Measurements from ENCODE around the gene JSRP1.

JSRP1 gene

GRCh38 chr19:2244486-2244885 lies 11.7 kb downstream of the JSRP1 start:
- Histone ChIP-seq H3K9ac (ENCODE audit: low read length) (no peak overlapping the region), H3K23ac (ENCODE audit: low read length) (no peak overlapping the region), H2BK5ac (ENCODE audit: low read length) (no peak overlapping the region), H3K4me2 (ENCODE audit: low read length) (no peak overlapping the region), H3K4ac (ENCODE audit: low read depth, low read length) (no peak overlapping the region), H4K5ac (ENCODE audit: low read length) (no peak overlapping the region), H3K79me1 (ENCODE audit: low read length) (peaks cover 14% of the 10 kb centered on the region), H3K4me3 (ENCODE audit: low read length) (no peak overlapping the region), H3K36me3 (ENCODE audit: control insufficient read depth, insufficient read depth, low read length) (peaks cover 18% of the 10 kb centered on the region), H3K18ac (ENCODE audit: low read length) (no peak overlapping the region), H3K56ac (ENCODE audit: low read length) (no peak overlapping the region), H2AK5ac (ENCODE audit: low read length) (no peak overlapping the region), H2BK120ac (ENCODE audit: low read depth, low read length) (no peak overlapping the region), H3K4me1 (ENCODE audit: control insufficient read depth, low read depth, low read length) (no peaks in the 10 kb centered on the region), H4K8ac (ENCODE audit: low read depth, low read length) (no peak overlapping the region), H3K79me2 (ENCODE audit: control insufficient read depth, insufficient read depth, low read length) (peaks cover 42% of the 10 kb centered on the region), H3K27ac (ENCODE audit: low read depth, low read length) (no peak overlapping the region), H2BK15ac (replicated peaks; ENCODE audit: low read depth) (no peak overlapping the region), H3K27me3 (ENCODE audit: insufficient read depth, low read length, poor library complexity) (no peaks in the 10 kb centered on the region)
- WGBS (ENCODE audit: extremely low coverage, insufficient coverage, low lambda C conversion rate), result no CpG with 5 or more reads among the region's 21 CpGs
- no peak for DNase-seq

GRCh38 chr19:2244125-2244411 lies 12.1 kb downstream of the JSRP1 start:
- no peak overlapping the region for H3K9ac ChIP-seq (ENCODE audit: low read length)
- H3K4me3 ChIP-seq (ENCODE audit: low read length), result no peak overlapping the region
- H2AK5ac ChIP-seq (ENCODE audit: low read length), result no peak overlapping the region
- no peaks in the 10 kb centered on the region for H3K27me3 ChIP-seq (ENCODE audit: insufficient read depth, low read length, poor library complexity)
- peaks cover 14% of the 10 kb centered on the region for H3K79me1 ChIP-seq (ENCODE audit: low read length)
- peaks cover 46% of the 10 kb centered on the region for H3K79me2 ChIP-seq (ENCODE audit: control insufficient read depth, insufficient read depth, low read length)
- H2BK120ac ChIP-seq (ENCODE audit: low read depth, low read length), result no peak overlapping the region
- H3K4ac ChIP-seq (ENCODE audit: low read depth, low read length), result no peak overlapping the region
- no peak overlapping the region for H3K18ac ChIP-seq (ENCODE audit: low read length)
- no peak overlapping the region for H3K27ac ChIP-seq (ENCODE audit: low read depth, low read length)
- H3K56ac ChIP-seq (ENCODE audit: low read length), result no peak overlapping the region
- no peak overlapping the region for H4K5ac ChIP-seq (ENCODE audit: low read length)
- H3K4me2 ChIP-seq (ENCODE audit: low read length), result no peak overlapping the region
- no peak for DNase-seq
- no peak overlapping the region for H4K8ac ChIP-seq (ENCODE audit: low read depth, low read length)
- no peak overlapping the region for H2BK5ac ChIP-seq (ENCODE audit: low read length)
- no peak overlapping the region for H3K23ac ChIP-seq (ENCODE audit: low read length)
- H3K4me1 ChIP-seq (ENCODE audit: control insufficient read depth, low read depth, low read length), result no peaks in the 10 kb centered on the region
- H2BK15ac ChIP-seq (replicated peaks; ENCODE audit: low read depth), result no peak overlapping the region
- WGBS (ENCODE audit: extremely low coverage, insufficient coverage, low lambda C conversion rate), result no CpG with 5 or more reads among the region's 12 CpGs
- H3K36me3 ChIP-seq (ENCODE audit: control insufficient read depth, insufficient read depth, low read length), result peaks cover 18% of the 10 kb centered on the region

- H3K79me2 ChIP-seq (ENCODE audit: control insufficient read depth, insufficient read depth, low read length), result peaks cover 52% of the 10 kb centered on the region
- no peak overlapping the region for H3K27ac ChIP-seq (ENCODE audit: low read depth, low read length)
- no peak overlapping the region for H3K4me2 ChIP-seq (ENCODE audit: low read length)
- no peak overlapping the region for H4K5ac ChIP-seq (ENCODE audit: low read length)
- no peak overlapping the region for H3K4me3 ChIP-seq (ENCODE audit: low read length)
- no peak overlapping the region for H3K18ac ChIP-seq (ENCODE audit: low read length)
- H3K4me1 ChIP-seq (ENCODE audit: control insufficient read depth, low read depth, low read length), result no peaks in the 10 kb centered on the region
- no peak overlapping the region for H3K56ac ChIP-seq (ENCODE audit: low read length)
- H3K4ac ChIP-seq (ENCODE audit: low read depth, low read length), result no peak overlapping the region
- H2BK5ac ChIP-seq (ENCODE audit: low read length), result no peak overlapping the region
- H3K23ac ChIP-seq (ENCODE audit: low read length), result no peak overlapping the region
- WGBS (ENCODE audit: extremely low coverage, insufficient coverage, low lambda C conversion rate), result no CpG with 5 or more reads among the region's 32 CpGs
- peaks cover 14% of the 10 kb centered on the region for H3K79me1 ChIP-seq (ENCODE audit: low read length)
- no peak overlapping the region for H2AK5ac ChIP-seq (ENCODE audit: low read length)
- H2BK15ac ChIP-seq (replicated peaks; ENCODE audit: low read depth), result no peak overlapping the region
- H2BK120ac ChIP-seq (ENCODE audit: low read depth, low read length), result no peak overlapping the region
- no peak for DNase-seq
- no peak overlapping the region for H4K8ac ChIP-seq (ENCODE audit: low read depth, low read length)
- H3K9ac ChIP-seq (ENCODE audit: low read length), result no peak overlapping the region
- H3K27me3 ChIP-seq (ENCODE audit: insufficient read depth, low read length, poor library complexity), result no peaks in the 10 kb centered on the region
- peaks cover 16% of the 10 kb centered on the region for H3K36me3 ChIP-seq (ENCODE audit: control insufficient read depth, insufficient read depth, low read length)
Measured at GRCh38 chr19:2243274-2244124, 12.7 kb downstream of the JSRP1 start.

GRCh38 chr19:2242816-2243215 lies 13.4 kb downstream of the JSRP1 start:
- H3K23ac ChIP-seq (ENCODE audit: low read length), result no peak overlapping the region
- peaks cover 14% of the 10 kb centered on the region for H3K79me1 ChIP-seq (ENCODE audit: low read length)
- no peak overlapping the region for H3K18ac ChIP-seq (ENCODE audit: low read length)
- H2BK5ac ChIP-seq (ENCODE audit: low read length), result no peak overlapping the region
- H4K5ac ChIP-seq (ENCODE audit: low read length), result no peak overlapping the region
- H3K4ac ChIP-seq (ENCODE audit: low read depth, low read length), result no peak overlapping the region
- H3K9ac ChIP-seq (ENCODE audit: low read length), result no peak overlapping the region
- no peak for DNase-seq
- no peak overlapping the region for H4K8ac ChIP-seq (ENCODE audit: low read depth, low read length)
- no peaks in the 10 kb centered on the region for H3K27me3 ChIP-seq (ENCODE audit: insufficient read depth, low read length, poor library complexity)
- H3K36me3 ChIP-seq (ENCODE audit: control insufficient read depth, insufficient read depth, low read length), result peaks cover 16% of the 10 kb centered on the region
- H2BK15ac ChIP-seq (replicated peaks; ENCODE audit: low read depth), result no peak overlapping the region
- H3K4me2 ChIP-seq (ENCODE audit: low read length), result no peak overlapping the region
- H2BK120ac ChIP-seq (ENCODE audit: low read depth, low read length), result no peak overlapping the region
- H3K4me1 ChIP-seq (ENCODE audit: control insufficient read depth, low read depth, low read length), result peaks cover 2% of the 10 kb centered on the region
- H2AK5ac ChIP-seq (ENCODE audit: low read length), result no peak overlapping the region
- no peak overlapping the region for H3K56ac ChIP-seq (ENCODE audit: low read length)
- peaks cover 59% of the 10 kb centered on the region for H3K79me2 ChIP-seq (ENCODE audit: control insufficient read depth, insufficient read depth, low read length)
- no peak overlapping the region for H3K27ac ChIP-seq (ENCODE audit: low read depth, low read length)
- H3K4me3 ChIP-seq (ENCODE audit: low read length), result no peak overlapping the region
- WGBS (ENCODE audit: extremely low coverage, insufficient coverage, low lambda C conversion rate), result no CpG with 5 or more reads among the region's 8 CpGs

- peak overlapping the region; percentile 62 for H3K56ac ChIP-seq (ENCODE audit: low read length)
- no peak overlapping the region for H2AK5ac ChIP-seq (ENCODE audit: low read length)
- no peak overlapping the region for H4K8ac ChIP-seq (ENCODE audit: low read depth, low read length)
- peaks cover 66% of the 10 kb centered on the region for H3K79me2 ChIP-seq (ENCODE audit: control insufficient read depth, insufficient read depth, low read length)
- H4K5ac ChIP-seq (ENCODE audit: low read length), result no peak overlapping the region
- peaks cover 14% of the 10 kb centered on the region for H3K36me3 ChIP-seq (ENCODE audit: control insufficient read depth, insufficient read depth, low read length)
- DNase-seq, result no peak
- H3K4me1 ChIP-seq (ENCODE audit: control insufficient read depth, low read depth, low read length), result peaks cover 5% of the 10 kb centered on the region
- H3K27me3 ChIP-seq (ENCODE audit: insufficient read depth, low read length, poor library complexity), result no peaks in the 10 kb centered on the region
- H3K4ac ChIP-seq (ENCODE audit: low read depth, low read length), result no peak overlapping the region
- H2BK120ac ChIP-seq (ENCODE audit: low read depth, low read length), result no peak overlapping the region
- H3K23ac ChIP-seq (ENCODE audit: low read length), result peak overlapping the region; percentile 37
- H2BK15ac ChIP-seq (replicated peaks; ENCODE audit: low read depth), result no peak overlapping the region
- H3K27ac ChIP-seq (ENCODE audit: low read depth, low read length), result no peak overlapping the region
- no peak overlapping the region for H3K9ac ChIP-seq (ENCODE audit: low read length)
- H2BK5ac ChIP-seq (ENCODE audit: low read length), result no peak overlapping the region
- H3K79me1 ChIP-seq (ENCODE audit: low read length), result peaks cover 16% of the 10 kb centered on the region
- H3K18ac ChIP-seq (ENCODE audit: low read length), result no peak overlapping the region
- no CpG with 5 or more reads among the region's 12 CpGs for WGBS (ENCODE audit: extremely low coverage, insufficient coverage, low lambda C conversion rate)
- H3K4me2 ChIP-seq (ENCODE audit: low read length), result no peak overlapping the region
- no peak overlapping the region for H3K4me3 ChIP-seq (ENCODE audit: low read length)
Measured at GRCh38 chr19:2242092-2242537, 14.1 kb downstream of the JSRP1 start.
